Loucy (cell line): ENCODE results near the gene ILF2.
"Not testable (repeated sequence)": the region's sequence is repeated elsewhere in the genome, so short reads cannot be mapped to it uniquely, and the experiment has no call there.

Experiments used
- H2AFZ ChIP-seq: fragments of 200-600 bp; sonication (generic); 2 replicates; pipeline ENCODE4 v1.6.0; 2016; ENCODE audit warnings: antibody characterized with exemption, mild to moderate bottlenecking, low read length, moderate library complexity
- H3F3A ChIP-seq: fragments of 200-600 bp; 2 replicates; pipeline ENCODE4 v1.6.0; 2016; ENCODE audit warnings: antibody characterized with exemption, low read depth, mild to moderate bottlenecking
- H3K27me3 ChIP-seq: fragments of 200-600 bp; sonication (generic); 2 replicates; pipeline ENCODE4 v1.6.1; 2014; ENCODE audit warnings: low read length, mild to moderate bottlenecking; ENCODE audit not compliant: insufficient read depth, poor library complexity, severe bottlenecking
- H3K36me3 ChIP-seq: fragments of 200-600 bp; sonication (generic); 2 replicates; pipeline ENCODE4 v1.6.1; 2016; ENCODE audit warnings: low read length; ENCODE audit not compliant: insufficient read depth
- H3K4me1 ChIP-seq: fragments of 200-600 bp; sonication (generic); 2 replicates; pipeline ENCODE4 v1.5.1; 2014; ENCODE audit warnings: low read length, mild to moderate bottlenecking; ENCODE audit not compliant: insufficient read depth, poor library complexity, severe bottlenecking
- H3K4me2 ChIP-seq: fragments of 200-600 bp; sonication (generic); 2 replicates; pipeline ENCODE4 v1.6.0; 2014; ENCODE audit warnings: antibody characterized with exemption, low read length, low read depth, mild to moderate bottlenecking; ENCODE audit not compliant: poor library complexity, severe bottlenecking
- H3K4me3 ChIP-seq: fragments of 200-600 bp; sonication (generic); 2 replicates; pipeline ENCODE4 v1.5.1; 2014; ENCODE audit warnings: low read length, mild to moderate bottlenecking, mixed read lengths; ENCODE audit not compliant: poor library complexity, severe bottlenecking
- H3K79me2 ChIP-seq: fragments of 200-600 bp; sonication (generic); 2 replicates; pipeline ENCODE4 v1.6.1; 2014; ENCODE audit warnings: low read length; ENCODE audit not compliant: insufficient read depth
- H3K9ac ChIP-seq: fragments of 200-600 bp; sonication (generic); 2 replicates; pipeline ENCODE4 v1.6.0; 2014; ENCODE audit warnings: mild to moderate bottlenecking, low read depth, low read length, moderate library complexity; ENCODE audit not compliant: poor library complexity, severe bottlenecking
- H3K9me2 ChIP-seq: fragments of 200-600 bp; sonication (generic); replicated peaks from 2 replicates; pipeline ENCODE4 v1.6.1; 2016; ENCODE audit warnings: low read depth, low read length, mixed read lengths
- H3K9me3 ChIP-seq: fragments of 200-600 bp; sonication (generic); 2 replicates; pipeline ENCODE4 v1.6.1; 2014; ENCODE audit warnings: mild to moderate bottlenecking, antibody characterized with exemption, low read length, low read depth; ENCODE audit not compliant: insufficient read depth
- H4K20me1 ChIP-seq: fragments of 200-600 bp; sonication (generic); 2 replicates; pipeline ENCODE4 v1.6.0; 2014; ENCODE audit warnings: antibody characterized with exemption, low read length, mild to moderate bottlenecking; ENCODE audit not compliant: insufficient read depth, poor library complexity, severe bottlenecking
- EZH2phosphoT487 ChIP-seq: fragments of 200-600 bp; IDR thresholded peaks from 2 replicates; pipeline ENCODE4 v1.6.1; 2018; ENCODE audit warnings: antibody characterized with exemption, mild to moderate bottlenecking, moderate library complexity, borderline replicate concordance
- TF ChIP-seq, protein P1 (sequence below): fragments of 200-600 bp; sonication (generic); conservative IDR thresholded peaks from 2 replicates; pipeline ENCODE4 v1.5.1; 2014; ENCODE audit warnings: mild to moderate bottlenecking, antibody characterized with exemption, low read length

Gene ILF2

DNA sequence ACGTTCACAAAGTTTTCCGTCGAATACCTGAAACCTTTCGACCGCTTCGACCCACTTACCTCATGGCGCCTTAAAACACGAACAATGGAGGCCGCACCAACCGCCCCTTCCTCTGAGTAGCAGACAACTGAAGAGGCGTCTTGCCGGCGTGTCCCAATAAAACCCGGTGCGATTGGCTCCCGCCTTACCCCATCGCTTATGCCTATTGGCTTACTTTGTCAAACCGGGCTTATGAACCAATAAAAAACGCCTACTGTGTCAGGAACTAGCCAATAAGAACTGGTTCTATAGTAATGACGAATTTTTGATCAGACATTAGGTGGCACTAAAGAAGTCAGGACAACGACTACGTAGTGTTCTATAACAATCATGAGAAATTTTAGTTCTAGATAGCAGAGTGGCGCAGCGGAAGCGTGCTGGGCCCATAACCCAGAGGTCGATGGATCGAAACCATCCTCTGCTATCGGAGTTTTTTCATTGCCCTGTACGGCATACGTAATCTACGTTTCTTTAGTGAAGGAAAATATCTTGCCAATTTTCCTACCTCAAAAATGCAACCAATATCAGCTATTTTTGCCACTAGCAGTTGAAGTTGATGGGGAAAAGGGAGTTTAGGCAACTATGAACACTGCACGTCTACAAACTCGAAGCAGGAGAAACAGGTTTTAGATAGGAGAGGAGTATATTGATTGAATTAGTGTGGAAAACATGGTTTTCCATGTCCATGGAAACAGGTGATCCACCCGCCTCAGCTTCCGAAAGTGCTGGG, at the start of gene ILF2:
Gene ILF2 (minus strand): TSS at position 135 of the 769 bp plus-strand sequence. CDS start 71 bp downstream, at position 64.
- TF ChIP-seq, protein P1, sequence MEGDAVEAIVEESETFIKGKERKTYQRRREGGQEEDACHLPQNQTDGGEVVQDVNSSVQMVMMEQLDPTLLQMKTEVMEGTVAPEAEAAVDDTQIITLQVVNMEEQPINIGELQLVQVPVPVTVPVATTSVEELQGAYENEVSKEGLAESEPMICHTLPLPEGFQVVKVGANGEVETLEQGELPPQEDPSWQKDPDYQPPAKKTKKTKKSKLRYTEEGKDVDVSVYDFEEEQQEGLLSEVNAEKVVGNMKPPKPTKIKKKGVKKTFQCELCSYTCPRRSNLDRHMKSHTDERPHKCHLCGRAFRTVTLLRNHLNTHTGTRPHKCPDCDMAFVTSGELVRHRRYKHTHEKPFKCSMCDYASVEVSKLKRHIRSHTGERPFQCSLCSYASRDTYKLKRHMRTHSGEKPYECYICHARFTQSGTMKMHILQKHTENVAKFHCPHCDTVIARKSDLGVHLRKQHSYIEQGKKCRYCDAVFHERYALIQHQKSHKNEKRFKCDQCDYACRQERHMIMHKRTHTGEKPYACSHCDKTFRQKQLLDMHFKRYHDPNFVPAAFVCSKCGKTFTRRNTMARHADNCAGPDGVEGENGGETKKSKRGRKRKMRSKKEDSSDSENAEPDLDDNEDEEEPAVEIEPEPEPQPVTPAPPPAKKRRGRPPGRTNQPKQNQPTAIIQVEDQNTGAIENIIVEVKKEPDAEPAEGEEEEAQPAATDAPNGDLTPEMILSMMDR, result peak; percentile 37; the same call in 1 of the 2 replicates
- no peak for TF ChIP-seq EZH2phosphoT487
- H3K36me3 ChIP-seq, result peaks cover 33% of the 10 kb centered on the region
- H3F3A ChIP-seq, result peaks cover 9% of the 10 kb centered on the region

DNA sequence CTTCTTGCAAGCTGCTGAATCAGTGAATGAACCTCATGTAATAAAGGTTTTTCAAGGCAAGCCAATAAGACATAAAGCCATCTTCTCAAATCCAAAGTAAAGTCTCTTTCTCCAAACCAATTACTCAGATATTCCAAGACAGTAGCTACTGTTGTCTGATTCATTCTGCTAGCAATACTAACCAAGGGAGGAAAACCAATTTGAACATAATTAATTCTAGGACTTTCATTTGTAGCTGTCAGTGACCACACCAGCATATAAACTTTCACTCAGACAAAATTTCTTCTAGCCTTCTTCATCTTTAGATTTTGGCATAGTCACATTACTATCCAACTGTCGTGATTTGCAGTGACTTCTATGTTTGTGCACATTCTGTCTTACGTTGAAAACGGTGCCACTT, 46.5 kb upstream of the ILF2 start:
- H4K20me1 ChIP-seq, result no peaks in the 10 kb centered on the region
- no peaks in the 10 kb centered on the region for H3K9me2 ChIP-seq
- H3K79me2 ChIP-seq, result no peaks in the 10 kb centered on the region
- H3K36me3 ChIP-seq, result no peaks in the 10 kb centered on the region
- H3K4me2 ChIP-seq, result no peak overlapping the region
- no peaks in the 10 kb centered on the region for H3K9me3 ChIP-seq
- H3K4me3 ChIP-seq, result no peak overlapping the region
- no peaks in the 10 kb centered on the region for H3F3A ChIP-seq
- H3K27me3 ChIP-seq, result no peaks in the 10 kb centered on the region
- no peak overlapping the region for H2AFZ ChIP-seq
- H3K9ac ChIP-seq, result no peak overlapping the region
- no peaks in the 10 kb centered on the region for H3K4me1 ChIP-seq
- TF ChIP-seq, protein P1, result no peak
- TF ChIP-seq EZH2phosphoT487, result no peak

More for the DNA sequence above, at the start of gene ILF2:
- Histone ChIP-seq H3K4me3 (peak within 1 kb of the TSS; percentile 99), H3K4me2 (peak within 1 kb of the TSS; percentile 100), H3K4me1 (peaks cover 34% of the 10 kb centered on the region), H3K79me2 (peaks cover 48% of the 10 kb centered on the region), H3K27me3 (peaks cover 8% of the 10 kb centered on the region), H3K9me3 (no peaks in the 10 kb centered on the region), H3K9me2 (no peaks in the 10 kb centered on the region), H2AFZ (peak within 1 kb of the TSS; percentile 100), H4K20me1 (peaks cover 46% of the 10 kb centered on the region), H3K9ac (peak within 1 kb of the TSS; percentile 100)

DNA sequence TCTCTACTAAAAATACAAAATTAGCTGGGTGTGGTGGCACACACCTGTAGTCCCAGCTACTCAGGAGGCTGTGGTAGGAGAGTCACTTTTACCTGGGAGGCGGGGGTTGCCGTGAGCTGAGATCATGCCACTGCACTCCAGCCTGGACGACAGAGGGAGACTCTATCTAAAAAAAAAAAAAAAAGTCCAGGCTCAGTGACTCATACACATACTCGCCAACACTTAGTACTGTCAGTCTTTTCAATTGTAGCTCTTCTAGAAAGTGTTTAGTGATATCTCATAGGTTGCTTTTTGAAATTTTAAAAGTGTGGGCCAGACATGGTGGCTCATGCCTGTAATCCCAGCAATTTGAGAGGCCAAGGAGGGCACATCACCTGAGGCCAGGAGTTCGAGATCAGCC, 45.4 kb upstream of the ILF2 start:
- H3K4me3 ChIP-seq, H2AFZ ChIP-seq: not testable (repeated sequence)

DNA sequence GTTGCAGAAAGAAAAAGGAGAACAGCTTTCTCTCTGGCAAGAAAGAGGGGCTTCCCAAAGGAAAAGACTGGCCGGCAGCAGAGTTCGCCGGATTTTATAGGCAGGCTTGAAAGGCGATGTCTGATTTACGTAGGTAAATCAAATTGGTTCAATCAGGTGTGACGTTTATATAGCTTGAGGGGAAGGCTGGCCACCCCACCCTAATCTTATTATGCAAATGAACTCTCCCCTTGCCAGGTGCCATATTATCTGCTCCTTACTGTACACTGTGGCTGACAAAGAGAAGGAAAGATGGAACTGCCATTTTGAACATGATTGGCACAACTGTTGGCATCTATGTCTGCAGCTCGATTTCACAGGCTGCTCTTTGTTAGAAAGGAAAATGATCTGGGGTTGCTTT, 40.2 kb upstream of the ILF2 start:
- Histone ChIP-seq H3K9me2 (no peaks in the 10 kb centered on the region), H3K4me1 (peaks cover 3% of the 10 kb centered on the region), H3K27me3 (no peaks in the 10 kb centered on the region), H3K4me3 (no peak overlapping the region), H4K20me1 (no peaks in the 10 kb centered on the region), H3F3A (no peaks in the 10 kb centered on the region), H3K79me2 (no peaks in the 10 kb centered on the region), H3K9ac (no peak overlapping the region), H3K36me3 (no peaks in the 10 kb centered on the region), H3K9me3 (no peaks in the 10 kb centered on the region), H2AFZ (no peak overlapping the region), H3K4me2 (no peak overlapping the region)
- TF ChIP-seq, protein P1, result no peak
- TF ChIP-seq EZH2phosphoT487, result no peak

More for the DNA sequence above, 45.4 kb upstream of the ILF2 start:
- H3K9ac ChIP-seq, H3K27me3 ChIP-seq, H3K9me3 ChIP-seq, H3K79me2 ChIP-seq, H3K4me1 ChIP-seq, H4K20me1 ChIP-seq, H3F3A ChIP-seq, H3K4me2 ChIP-seq, H3K9me2 ChIP-seq, H3K36me3 ChIP-seq: not testable (repeated sequence)
